ENCODE results near the gene OR8H1.

The OR8H1 gene

GRCh38 chr11:56292154-56292553 is at the start of gene OR8H1:
TSS of gene OR8H1 (minus strand) at chr11:56292254. CDS start at chr11:56291062, 1,192 bp downstream.
- no peak within 1 kb of the TSS for H3K4me3 ChIP-seq (ENCODE audit: low read depth, low read length)
- in situ Hi-C loops (cut with HindIII; ENCODE audit: low sequenced_read_pairs) = no loop called here
- no peak for TF ChIP-seq CTCF (IDR thresholded peaks at IDR 0.05; ENCODE audit: low read depth, low read length)
- DNase-seq (ENCODE audit: low read depth, low spot score) = no peak

GRCh38 chr11:56340289-56340688 is 48.2 kb upstream of the OR8H1 start:
- in situ Hi-C loops (cut with HindIII; ENCODE audit: low sequenced_read_pairs) = no loop called here
- TF ChIP-seq CTCF (IDR thresholded peaks at IDR 0.05; ENCODE audit: low read depth, low read length) = no peak
- DNase-seq (ENCODE audit: low read depth, low spot score) = no peak
- no peak overlapping the region for H3K4me3 ChIP-seq (ENCODE audit: low read depth, low read length)

- TF ChIP-seq CTCF (IDR thresholded peaks at IDR 0.05; ENCODE audit: low read depth, low read length) = no peak
- in situ Hi-C loops (cut with HindIII; ENCODE audit: low sequenced_read_pairs) = no loop called here
- H3K4me3 ChIP-seq (ENCODE audit: low read depth, low read length) = no peak overlapping the region
- no peak for DNase-seq (ENCODE audit: low read depth, low spot score)
Observed at GRCh38 chr11:56333156-56333555, 41.1 kb upstream of the OR8H1 start.

GRCh38 chr11:56331861-56332491 is 39.9 kb upstream of the OR8H1 start:
- H3K4me3 ChIP-seq (ENCODE audit: low read depth, low read length) = no peak overlapping the region
- in situ Hi-C loops (cut with HindIII; ENCODE audit: low sequenced_read_pairs) = no loop called here
- no peak for DNase-seq (ENCODE audit: low read depth, low spot score)
- TF ChIP-seq CTCF (IDR thresholded peaks at IDR 0.05; ENCODE audit: low read depth, low read length) = no peak

- in situ Hi-C loops (cut with HindIII; ENCODE audit: low sequenced_read_pairs) = no loop called here
- H3K4me3 ChIP-seq (ENCODE audit: low read depth, low read length) = no peak within 1 kb of the TSS
- no peak for TF ChIP-seq CTCF (IDR thresholded peaks at IDR 0.05; ENCODE audit: low read depth, low read length)
Observed at GRCh38 chr11:56314844-56315243, 22.8 kb upstream of the OR8H1 start, which contains the start of gene OR8K3. TSS of gene OR8K3 (plus strand) at chr11:56315144. CDS start at chr11:56318307, 3,163 bp downstream.

GRCh38 chr11:56307836-56308235 is 15.8 kb upstream of the OR8H1 start:
- H3K4me3 ChIP-seq (ENCODE audit: low read depth, low read length) = no peak overlapping the region
- no peak for DNase-seq (ENCODE audit: low read depth, low spot score)
- in situ Hi-C loops (cut with HindIII; ENCODE audit: low sequenced_read_pairs) = no loop called here
- no peak for TF ChIP-seq CTCF (IDR thresholded peaks at IDR 0.05; ENCODE audit: low read depth, low read length)

More at GRCh38 chr11:56314844-56315243, 22.8 kb upstream of the OR8H1 start, which contains the start of gene OR8K3:
- DNase-seq (ENCODE audit: low read depth, low spot score) = no peak
